AG09309 (cell line): Measurements from ENCODE around the gene TPX2.

Experiments
- DNase-seq: peaks from one replicate; pipeline ENCODE4 v3.0.0-alpha.2; 2010; ENCODE audit warnings: low read depth
- H3K4me3 ChIP-seq: 2 replicates; pipeline ENCODE4 v1.5.1; 2011; ENCODE audit warnings: mild to moderate bottlenecking, low read depth, low read length, moderate library complexity; ENCODE audit not compliant: control insufficient read depth
- TF ChIP-seq, protein P1 (sequence below): IDR thresholded peaks from 2 replicates; pipeline ENCODE4 v1.5.1; 2011; ENCODE audit warnings: mild to moderate bottlenecking, low read depth, low read length, inconsistent platforms; ENCODE audit not compliant: insufficient read depth, control insufficient read depth; ENCODE audit errors: missing control alignments

Gene TPX2

GRCh38 chr20:31712112-31712553 lies 27.0 kb upstream of the TPX2 start:
- no peak for DNase-seq
- TF ChIP-seq, protein P1, sequence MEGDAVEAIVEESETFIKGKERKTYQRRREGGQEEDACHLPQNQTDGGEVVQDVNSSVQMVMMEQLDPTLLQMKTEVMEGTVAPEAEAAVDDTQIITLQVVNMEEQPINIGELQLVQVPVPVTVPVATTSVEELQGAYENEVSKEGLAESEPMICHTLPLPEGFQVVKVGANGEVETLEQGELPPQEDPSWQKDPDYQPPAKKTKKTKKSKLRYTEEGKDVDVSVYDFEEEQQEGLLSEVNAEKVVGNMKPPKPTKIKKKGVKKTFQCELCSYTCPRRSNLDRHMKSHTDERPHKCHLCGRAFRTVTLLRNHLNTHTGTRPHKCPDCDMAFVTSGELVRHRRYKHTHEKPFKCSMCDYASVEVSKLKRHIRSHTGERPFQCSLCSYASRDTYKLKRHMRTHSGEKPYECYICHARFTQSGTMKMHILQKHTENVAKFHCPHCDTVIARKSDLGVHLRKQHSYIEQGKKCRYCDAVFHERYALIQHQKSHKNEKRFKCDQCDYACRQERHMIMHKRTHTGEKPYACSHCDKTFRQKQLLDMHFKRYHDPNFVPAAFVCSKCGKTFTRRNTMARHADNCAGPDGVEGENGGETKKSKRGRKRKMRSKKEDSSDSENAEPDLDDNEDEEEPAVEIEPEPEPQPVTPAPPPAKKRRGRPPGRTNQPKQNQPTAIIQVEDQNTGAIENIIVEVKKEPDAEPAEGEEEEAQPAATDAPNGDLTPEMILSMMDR: no peak
- H3K4me3 ChIP-seq: no peak overlapping the region

- peak overlapping the region; percentile 21 for H3K4me3 ChIP-seq
- TF ChIP-seq, protein P1: no peak
- no peak for DNase-seq
These were observed 26.4 kb upstream of the TPX2 start for GRCh38 chr20:31712564-31713311.

DNA sequence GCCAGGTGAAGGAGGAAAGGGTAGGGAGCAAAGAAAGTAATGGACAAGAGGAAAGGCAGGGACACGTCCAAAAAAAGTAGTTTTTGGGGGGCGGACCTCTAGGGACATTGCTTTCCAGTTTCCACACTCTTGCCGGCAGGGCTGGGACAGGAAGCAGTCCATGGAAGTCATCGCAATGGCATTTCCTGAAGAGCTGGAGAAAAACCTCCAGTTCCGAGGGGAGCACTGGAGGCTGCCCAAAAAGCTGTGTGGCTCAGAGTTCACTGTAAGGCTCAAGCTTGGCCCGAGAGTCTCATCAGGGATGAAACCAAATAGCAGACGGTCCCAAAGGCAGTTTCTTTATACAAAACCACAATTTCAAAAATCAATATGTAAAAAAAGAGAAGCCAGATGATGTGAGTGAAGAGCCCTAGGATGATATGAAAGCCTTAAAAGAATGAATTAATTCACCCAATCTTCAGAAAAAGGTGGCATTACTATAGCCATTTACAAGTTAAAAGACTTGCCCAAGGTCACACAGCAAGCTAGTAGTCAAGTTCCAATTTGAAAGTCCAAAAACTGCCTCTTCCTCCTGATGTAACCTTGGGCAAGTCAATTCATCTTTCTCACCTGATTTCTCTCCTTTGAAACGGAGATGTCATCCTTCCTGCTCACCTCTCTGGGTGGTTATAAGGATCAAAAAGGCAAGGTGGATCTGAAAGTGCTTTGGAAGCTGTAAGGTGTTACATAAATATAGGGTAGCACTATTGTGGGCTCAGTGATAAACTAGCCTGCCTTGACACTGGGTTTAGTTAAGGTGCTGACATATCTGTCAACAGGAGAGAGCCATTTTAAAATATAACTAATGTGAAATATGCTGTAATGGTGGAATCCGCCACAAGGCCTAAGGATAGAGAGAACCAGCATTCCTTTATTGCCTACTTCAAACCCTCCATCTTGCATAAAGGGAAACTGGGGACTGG lies 25.5 kb upstream of the TPX2 start:
- H3K4me3 ChIP-seq: peak overlapping the region; percentile 21
- TF ChIP-seq, protein P1: no peak
- DNase-seq: peak; percentile 38

DNA sequence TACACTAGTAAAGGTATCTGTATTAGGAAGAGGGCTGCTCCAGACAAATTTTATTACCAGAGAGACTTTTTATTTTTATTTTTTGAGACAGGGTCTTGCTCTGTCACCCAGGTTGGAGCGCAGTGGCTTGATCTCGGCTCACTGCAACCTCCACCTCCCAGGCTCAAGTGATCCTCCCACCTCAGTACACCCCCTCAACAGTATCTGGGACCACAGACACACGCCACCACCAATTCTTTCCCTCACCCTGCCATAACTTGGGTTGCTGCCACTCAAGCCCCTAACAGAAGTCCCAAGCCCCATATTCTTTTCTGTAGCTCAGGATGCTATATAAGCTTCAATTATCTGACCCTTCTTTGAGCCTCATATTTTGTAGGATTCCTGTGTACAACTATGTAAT lies 23.3 kb upstream of the TPX2 start:
- no peak overlapping the region for H3K4me3 ChIP-seq
- TF ChIP-seq, protein P1: no peak
- no peak for DNase-seq

- TF ChIP-seq, protein P1: no peak
- H3K4me3 ChIP-seq: no peak overlapping the region
- no peak for DNase-seq
These were observed 22.7 kb upstream of the TPX2 start for GRCh38 chr20:31716351-31716750.

DNA sequence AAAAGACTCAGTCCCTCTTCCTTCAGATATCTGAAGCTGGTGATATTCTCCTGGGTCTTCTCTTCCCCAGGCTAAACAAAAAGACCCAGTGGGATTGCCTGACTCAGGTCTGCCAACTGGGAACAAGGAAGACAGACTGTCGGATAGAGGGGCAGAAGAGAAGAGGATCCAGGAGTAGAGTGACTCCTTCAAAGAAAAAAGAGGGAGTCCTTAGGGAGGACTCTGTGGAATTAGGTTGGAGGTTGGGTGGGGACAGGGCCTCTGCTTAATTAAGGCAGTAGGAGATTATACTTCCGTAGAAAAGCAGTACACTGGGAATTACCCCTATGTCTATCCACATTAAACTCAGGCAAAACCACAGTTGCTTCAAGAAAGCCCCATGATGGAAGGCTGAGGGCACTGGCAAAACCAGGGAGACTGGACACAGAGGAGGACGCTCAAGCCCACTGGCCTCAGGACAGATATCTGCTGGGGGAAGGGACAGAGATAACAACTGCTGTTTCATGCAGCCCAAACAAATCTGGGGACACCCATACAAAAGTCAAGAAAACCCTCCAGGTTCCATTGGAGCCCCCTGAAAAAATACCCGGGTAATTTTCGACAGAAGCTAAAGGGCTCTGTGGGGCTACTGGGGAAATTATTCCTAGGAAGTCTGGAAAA lies 22.1 kb upstream of the TPX2 start:
- DNase-seq: no peak
- TF ChIP-seq, protein P1: no peak
- no peak overlapping the region for H3K4me3 ChIP-seq
